WTC11 (cell line): ENCODE results near the gene DTD1.

ENCODE experiments used
- CTCF ChIP-seq: fragments of 200-600 bp; IDR thresholded peaks from 2 replicates; pipeline ENCODE4 v1.8.0; 2022; ENCODE audit warnings: antibody characterized with exemption
- E2F4 ChIP-seq: sonication (generic); formaldehyde crosslinking; IDR thresholded peaks from 2 replicates; pipeline ENCODE4 v1.8.1; 2022; ENCODE audit warnings: low read depth, mild to moderate bottlenecking, moderate library complexity, missing genetic modification reagents, borderline replicate concordance
- HMGXB4 ChIP-seq: sonication (generic); formaldehyde crosslinking; IDR thresholded peaks from 2 replicates; pipeline ENCODE4 v1.8.1; 2023; ENCODE audit warnings: mild to moderate bottlenecking, moderate library complexity, missing genetic modification reagents
- JUN ChIP-seq: sonication (generic); formaldehyde crosslinking; IDR thresholded peaks from 2 replicates; pipeline ENCODE4 v1.8.0; 2023; ENCODE audit warnings: mild to moderate bottlenecking, missing genetic modification reagents
- KAT7 ChIP-seq: sonication (generic); formaldehyde crosslinking; IDR thresholded peaks from 2 replicates; pipeline ENCODE4 v1.8.1; 2023; ENCODE audit warnings: missing genetic modification reagents, mild to moderate bottlenecking, borderline replicate concordance
- MAX ChIP-seq: sonication (generic); formaldehyde crosslinking; IDR thresholded peaks from 2 replicates; pipeline ENCODE4 v1.8.0; 2022; ENCODE audit warnings: mild to moderate bottlenecking, missing genetic modification reagents
- SP1 ChIP-seq: sonication (generic); formaldehyde crosslinking; conservative IDR thresholded peaks from 2 replicates; pipeline ENCODE4 v1.8.1; 2022; ENCODE audit warnings: missing genetic modification reagents
- TEAD1 ChIP-seq: sonication (generic); formaldehyde crosslinking; IDR thresholded peaks from 2 replicates; pipeline ENCODE4 v1.8.0; 2022; ENCODE audit warnings: mild to moderate bottlenecking, missing genetic modification reagents
- USF2 ChIP-seq: sonication (generic); formaldehyde crosslinking; IDR thresholded peaks from 2 replicates; pipeline ENCODE4 v1.8.1; 2023; ENCODE audit warnings: mild to moderate bottlenecking, missing genetic modification reagents, moderate library complexity
- ZBTB21 ChIP-seq: sonication (generic); formaldehyde crosslinking; IDR thresholded peaks from 2 replicates; pipeline ENCODE4 v1.8.1; 2023; ENCODE audit warnings: mild to moderate bottlenecking, missing genetic modification reagents, borderline replicate concordance
- ZNF121 ChIP-seq: sonication (generic); formaldehyde crosslinking; IDR thresholded peaks from 2 replicates; pipeline ENCODE4 v1.8.0; 2023; ENCODE audit warnings: missing genetic modification reagents
- ZNF423 ChIP-seq: fragments of 250-450 bp; sonication (Bioruptor Pico); IDR thresholded peaks from 2 replicates; pipeline ENCODE4 v2.1.2; 2022; ENCODE audit warnings: mild to moderate bottlenecking, moderate library complexity

GRCh38 chr20:18737140-18737539 lies 149.3 kb downstream of the DTD1 start:
- TF ChIP-seq E2F4 (CRISPR knock-in tag) (no peak), HMGXB4 (no peak), MAX (CRISPR knock-in tag) (no peak), ZBTB21 (no peak), CTCF (no peak), KAT7 (CRISPR knock-in tag) (no peak), USF2 (CRISPR knock-in tag) (no peak), SP1 (CRISPR knock-in tag) (no peak), TEAD1 (CRISPR knock-in tag) (no peak), ZNF423 (CRISPR knock-in tag) (no peak), ZNF121 (no peak), JUN (no peak)
